HG02610 (cell line): ENCODE measurements around the gene TMEM151A.
"Not testable (repeated sequence)": the region's sequence is repeated elsewhere in the genome, so short reads cannot be mapped to it uniquely, and the experiment has no call there.

Experiments used
- ATAC-seq: cut with Tn5 transposase; IDR thresholded peaks from one replicate; pipeline ENCODE4 v1.9.1; 2021; ENCODE audit warnings: mild to moderate bottlenecking, moderate library complexity; ENCODE audit not compliant: unreplicated experiment

TMEM151A gene

DNA sequence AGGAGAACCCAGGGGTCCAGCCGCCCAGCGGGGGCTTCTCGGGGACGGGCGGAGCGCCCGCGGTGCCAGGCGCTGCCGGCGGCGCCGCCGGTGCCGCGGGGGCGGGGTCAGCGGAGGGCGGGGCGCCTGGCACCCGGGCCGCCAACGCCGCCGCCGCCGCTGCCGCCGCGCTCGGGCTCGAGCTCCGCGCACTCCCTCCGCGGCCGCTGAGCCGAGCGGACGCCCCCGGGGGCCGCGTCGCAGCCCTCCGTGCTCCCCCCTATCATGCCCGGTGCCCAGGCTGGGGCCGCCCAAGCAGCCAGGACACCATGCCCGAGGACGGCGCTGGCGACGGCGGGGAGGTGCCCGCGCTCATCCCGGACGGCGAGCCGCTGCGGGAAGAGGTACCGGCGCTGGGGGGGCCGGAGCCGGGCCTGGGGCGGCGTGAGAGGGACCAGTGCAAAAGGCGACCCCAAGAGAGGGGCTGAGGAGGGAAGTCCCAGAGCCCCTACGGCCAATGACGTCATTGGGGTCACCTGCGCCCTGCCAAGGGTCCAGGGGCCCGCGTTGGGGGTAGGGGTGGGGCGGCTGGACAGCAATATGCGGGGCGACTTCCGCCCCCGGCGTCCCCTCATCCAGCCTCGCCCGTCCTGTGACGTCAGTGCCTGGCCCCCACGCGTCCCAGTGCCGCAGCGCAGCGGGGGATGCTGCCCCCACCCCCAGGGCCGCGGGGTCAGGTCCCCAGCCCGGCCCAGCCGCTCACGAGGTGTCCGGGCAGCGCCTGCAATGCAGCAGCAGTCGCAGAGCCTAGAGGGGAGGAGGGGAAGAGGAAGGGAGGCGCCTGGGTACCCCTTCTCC is at the start of gene TMEM151A:
Gene TMEM151A, plus strand, starts transcription at position 189 of the 837 bp plus-strand sequence. Its CDS starts 120 bp downstream, at position 309.
- no peak for ATAC-seq

DNA sequence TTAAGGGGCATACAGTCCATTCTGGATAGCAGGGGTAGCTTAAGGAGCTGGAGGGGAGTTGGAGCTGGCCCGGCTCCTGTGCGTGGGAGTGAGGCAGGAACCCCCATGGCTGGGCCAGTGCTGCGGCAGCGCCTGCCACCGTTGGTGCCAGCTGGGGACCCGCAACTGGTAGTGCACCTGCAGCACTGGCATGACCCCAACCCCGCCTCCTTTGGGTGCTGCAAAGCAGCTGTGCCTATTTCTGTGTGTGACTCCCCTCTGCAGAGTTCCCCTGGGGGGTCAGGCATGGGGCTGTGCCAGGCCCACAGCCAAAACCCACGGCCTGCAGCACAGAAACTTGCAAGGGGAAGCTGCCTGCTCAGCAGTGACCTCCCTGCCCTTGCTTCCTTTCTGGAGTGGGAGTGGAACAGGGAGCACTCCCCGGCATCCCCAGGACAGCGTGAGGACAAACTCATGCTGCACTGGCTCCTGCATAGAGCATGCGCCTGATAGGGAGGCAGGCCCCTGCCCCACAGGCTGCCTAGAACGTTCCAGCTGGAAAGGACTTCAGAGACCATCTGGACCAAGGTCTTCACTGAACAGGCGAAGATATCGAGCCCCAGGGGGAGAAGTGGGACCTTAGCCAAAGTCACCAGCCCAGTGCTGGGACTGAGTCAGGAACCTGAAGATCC is 49.5 kb upstream of the TMEM151A start:
- ATAC-seq = no peak

DNA sequence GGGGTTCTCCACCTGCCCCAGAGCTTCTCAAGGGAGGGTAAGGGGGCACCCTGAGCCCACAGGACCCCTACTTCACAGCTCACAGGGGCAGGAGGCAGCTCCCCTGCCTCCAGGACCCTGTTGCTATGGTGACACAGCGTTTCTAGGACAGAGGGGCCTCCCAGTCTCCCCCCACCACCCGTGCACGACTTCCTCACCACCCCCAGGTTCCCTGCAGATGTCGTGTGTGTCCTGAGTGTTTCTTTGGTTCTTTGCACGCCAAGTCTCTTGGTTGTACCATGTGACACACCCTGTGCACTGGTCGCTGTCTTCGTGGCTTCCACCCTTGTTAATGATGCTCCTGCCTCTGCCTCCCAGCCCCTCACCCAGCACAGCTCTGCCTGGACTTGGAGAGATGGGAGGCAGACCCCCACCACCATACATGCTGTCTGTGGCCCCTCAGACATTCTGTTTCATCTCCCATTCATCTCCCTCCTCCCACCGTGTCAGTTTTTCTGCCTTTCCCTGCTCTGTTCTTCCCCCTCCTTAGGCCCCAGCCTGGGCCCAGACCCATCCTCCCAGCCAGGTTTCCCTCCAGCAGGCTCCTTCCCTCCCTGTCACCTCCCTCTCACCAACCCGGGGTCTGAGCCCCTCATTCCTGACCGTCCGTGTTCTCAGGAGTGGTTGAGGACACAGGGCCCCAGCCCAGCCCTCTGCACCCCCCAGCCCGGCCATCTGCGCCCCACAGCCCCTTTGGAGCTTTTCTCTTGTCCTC is 47.7 kb upstream of the TMEM151A start:
- no peak for ATAC-seq

DNA sequence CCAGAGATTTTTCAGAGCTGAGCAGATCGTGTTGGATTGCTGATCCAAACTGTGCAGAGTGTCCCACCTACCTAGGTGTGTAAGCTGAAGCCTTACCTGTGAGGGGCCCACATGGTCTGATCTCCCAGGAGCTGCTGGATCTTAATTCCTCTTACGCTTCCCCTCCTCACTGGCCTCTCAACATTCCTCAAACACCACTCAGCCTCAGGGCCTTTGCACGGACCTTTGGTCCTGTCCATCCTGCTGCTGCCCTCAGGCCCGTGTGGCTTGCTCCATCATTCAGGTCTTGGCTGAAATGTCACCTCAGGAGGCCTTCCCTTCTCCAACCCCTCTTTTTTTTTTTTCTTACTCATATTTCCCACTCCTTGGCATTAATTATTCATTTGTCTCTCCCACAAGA is 44.4 kb upstream of the TMEM151A start:
- ATAC-seq = no peak

DNA sequence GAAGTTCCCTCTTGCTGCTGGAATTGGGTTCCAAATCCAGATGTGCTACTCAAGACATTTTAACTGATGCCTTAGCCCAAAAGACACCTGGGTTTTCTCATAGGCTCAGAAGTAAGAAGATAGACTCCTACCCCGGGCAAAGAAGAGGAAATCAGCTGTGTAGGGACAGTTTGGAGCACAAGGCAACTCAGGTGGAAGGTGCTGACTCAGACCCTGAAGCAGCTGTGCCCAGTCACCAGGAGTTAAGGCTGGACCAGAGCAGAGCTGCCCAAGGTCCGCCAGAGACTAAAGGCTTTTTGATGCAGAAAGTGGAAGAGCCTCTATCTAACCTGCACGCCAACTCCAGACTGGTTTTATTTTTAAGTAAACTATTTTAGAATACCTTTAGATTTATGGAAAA is 43.9 kb upstream of the TMEM151A start:
- no peak for ATAC-seq

DNA sequence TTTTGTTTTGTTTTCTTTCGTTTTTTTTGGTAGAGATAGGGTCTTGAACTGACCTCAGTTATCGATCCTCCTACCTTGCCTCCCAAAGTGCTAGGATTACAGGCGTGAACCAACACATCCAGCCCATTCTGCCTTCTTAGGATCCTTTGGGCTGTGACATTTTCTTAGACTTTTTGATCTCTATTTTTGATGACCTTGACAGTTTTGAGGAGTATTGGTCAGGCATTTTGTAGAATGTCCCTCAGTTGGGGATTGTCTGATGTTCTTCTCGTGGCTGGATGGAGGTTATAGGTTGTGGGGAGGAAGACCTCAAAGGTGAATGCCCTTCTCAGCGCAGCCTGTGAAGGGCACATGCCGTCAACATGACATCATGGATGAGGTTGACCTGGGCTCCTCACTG is 42.8 kb upstream of the TMEM151A start:
- no peak for ATAC-seq

DNA sequence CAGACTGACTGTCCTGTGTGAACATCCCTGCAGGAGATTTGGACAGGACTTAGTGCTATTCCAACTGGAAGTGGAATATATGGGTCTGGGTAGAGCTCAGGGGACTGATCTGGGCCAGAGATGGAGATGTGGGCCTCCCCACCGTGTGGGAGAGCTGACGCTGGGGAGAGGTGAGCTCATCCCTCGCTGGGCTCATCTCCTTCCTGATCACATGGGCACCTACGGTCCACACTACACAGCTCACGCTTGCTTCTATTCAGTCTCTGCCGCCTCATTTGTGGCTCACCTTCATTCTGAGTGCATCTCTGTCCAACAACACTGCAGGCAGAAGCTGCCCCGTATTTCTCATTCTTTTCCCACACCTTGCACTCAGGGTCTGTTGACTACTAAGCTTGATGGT is 39.9 kb upstream of the TMEM151A start:
- ATAC-seq = no peak

DNA sequence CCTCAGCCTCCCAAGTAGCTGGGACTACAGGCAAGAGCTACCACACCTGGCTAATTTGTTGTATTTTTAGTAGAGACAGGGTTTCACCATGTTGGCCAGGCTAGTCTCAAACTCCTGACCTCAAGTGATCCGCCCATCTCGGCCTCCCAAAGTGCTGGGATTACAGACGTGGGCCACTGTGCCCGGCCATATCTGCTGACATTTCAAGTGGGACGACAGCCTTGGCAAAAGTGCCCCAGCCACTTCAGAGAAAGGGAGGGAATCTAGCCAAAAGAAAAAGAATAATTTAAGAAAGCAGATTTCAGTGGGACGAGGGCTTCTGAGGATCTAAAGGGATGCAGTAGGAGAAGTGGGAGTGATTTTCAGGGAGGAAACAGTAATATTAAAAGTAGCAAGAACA is 38.6 kb upstream of the TMEM151A start:
- ATAC-seq = not testable (repeated sequence)

DNA sequence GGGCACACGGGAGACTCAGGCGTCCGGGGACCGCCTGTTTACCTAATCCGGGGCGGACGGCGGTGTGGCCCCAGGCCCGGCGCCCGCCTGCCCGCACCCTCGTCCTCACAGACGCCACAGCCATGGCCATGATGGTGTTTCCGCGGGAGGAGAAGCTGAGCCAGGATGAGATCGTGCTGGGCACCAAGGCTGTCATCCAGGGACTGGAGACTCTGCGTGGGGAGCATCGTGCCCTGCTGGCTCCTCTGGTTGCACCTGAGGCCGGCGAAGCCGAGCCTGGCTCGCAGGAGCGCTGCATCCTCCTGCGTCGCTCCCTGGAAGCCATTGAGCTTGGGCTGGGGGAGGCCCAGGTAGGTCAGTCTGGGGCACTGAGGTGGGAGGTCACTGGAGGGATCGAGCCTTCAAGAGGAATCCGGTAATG is 33.2 kb upstream of the TMEM151A start:
- no peak for ATAC-seq

DNA sequence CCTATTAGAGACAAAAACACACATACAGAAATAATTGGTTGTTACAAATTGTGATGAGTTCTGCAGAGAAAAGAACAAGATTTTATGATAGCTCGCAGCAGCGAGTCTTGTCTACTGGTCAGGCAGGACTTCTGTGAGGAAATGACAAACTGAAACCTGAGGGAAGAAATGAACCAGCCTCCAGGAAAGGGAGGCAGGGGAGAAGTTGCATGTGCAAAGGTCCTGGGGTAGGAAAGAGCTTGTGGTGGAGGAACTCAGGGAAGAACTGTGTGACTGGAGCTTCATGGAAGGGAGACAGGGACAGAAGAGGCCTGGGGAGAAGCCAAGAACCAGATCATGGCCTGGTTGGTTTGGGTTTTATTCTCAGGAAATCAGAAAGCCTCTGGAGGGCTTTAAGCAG is 32.5 kb upstream of the TMEM151A start:
- ATAC-seq = no peak

DNA sequence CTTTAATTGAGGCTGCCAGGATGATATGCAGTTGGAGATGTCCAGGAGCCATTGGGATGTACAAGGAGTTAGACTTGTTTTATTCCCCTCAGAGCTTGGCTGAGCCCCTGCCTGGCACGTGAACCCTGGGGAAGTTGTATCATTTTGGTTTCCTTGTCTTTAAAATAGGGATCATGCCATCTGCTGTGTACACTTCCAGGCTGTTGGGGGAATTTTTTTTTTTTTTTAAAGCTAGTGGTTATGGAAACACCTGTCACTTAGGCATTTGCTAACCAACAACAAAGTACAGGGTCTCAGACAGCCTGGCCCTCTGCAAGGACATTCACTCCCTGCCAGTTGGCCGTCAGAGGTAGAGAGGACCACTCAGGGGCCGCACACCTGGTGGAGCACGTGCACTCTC is 31.7 kb upstream of the TMEM151A start:
- ATAC-seq = no peak

DNA sequence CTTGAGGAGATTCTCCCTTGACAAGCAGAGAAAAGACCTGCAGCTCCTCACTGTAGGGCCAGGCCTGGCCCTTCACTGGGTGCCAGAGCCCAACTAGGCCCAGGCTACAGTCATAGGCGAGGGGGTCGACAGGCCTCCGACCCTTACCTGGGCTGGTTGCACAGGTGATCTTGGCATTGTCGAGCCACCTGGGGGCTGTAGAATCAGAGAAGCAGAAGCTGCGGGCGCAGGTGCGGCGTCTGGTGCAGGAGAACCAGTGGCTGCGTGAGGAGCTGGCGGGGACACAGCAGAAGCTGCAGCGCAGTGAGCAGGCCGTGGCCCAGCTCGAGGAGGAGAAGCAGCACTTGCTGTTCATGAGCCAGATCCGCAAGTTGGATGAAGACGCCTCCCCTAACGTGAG is 30.1 kb upstream of the TMEM151A start:
- no peak for ATAC-seq

DNA sequence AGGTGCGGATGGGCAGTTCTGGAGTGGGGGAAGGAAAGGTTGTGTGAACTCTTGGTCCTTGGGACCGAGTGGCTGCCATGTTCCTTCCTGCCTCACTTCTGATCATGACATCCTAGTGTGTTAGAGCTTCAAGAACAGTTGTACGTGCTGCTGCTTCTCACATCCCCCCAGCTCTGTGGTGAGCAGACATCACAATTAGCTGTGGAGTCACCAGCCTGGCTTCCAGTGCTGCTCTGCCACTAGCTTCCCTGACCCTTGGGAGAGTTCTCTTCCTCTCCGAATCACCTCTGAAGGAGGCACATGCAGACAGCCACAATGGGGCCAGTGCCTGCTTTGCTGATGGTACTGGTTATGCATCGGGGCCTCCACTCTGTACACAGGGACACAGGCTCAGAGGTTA is 29.5 kb upstream of the TMEM151A start:
- no peak for ATAC-seq

DNA sequence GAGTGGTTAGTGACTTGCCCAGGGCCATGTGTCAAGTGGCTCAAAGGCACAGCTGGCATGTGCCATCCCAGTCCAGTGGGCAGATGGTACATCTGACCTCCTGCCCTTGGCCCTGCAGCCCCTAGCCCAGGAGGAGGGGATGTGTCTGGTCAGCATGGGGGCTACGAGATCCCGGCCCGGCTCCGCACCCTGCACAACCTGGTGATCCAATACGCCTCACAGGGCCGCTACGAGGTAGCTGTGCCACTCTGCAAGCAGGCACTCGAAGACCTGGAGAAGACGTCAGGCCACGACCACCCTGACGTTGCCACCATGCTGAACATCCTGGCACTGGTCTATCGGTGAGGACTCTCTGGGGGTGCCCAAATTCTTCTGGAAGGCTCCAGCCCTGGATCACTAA is 29.0 kb upstream of the TMEM151A start:
- ATAC-seq = no peak

DNA sequence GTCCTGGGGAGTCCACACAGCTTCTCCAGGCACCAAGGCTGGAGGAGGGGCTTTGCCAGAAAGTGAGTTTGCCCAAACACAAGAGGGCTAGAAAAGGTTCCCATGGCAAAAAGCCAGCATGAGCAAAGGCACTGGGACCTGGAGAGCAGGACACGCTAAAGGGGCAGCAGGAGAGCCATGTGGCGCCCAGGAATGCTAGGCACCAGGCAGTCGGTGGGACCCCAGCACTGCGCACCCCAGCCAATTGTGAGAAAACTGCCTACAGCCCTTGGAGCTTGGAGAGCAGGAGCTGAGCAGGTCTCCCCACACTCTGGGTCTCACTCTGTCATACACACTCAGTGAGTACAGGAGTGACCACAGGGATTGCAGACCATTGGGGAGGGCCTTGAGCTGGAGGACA is 28.5 kb upstream of the TMEM151A start:
- no peak for ATAC-seq

DNA sequence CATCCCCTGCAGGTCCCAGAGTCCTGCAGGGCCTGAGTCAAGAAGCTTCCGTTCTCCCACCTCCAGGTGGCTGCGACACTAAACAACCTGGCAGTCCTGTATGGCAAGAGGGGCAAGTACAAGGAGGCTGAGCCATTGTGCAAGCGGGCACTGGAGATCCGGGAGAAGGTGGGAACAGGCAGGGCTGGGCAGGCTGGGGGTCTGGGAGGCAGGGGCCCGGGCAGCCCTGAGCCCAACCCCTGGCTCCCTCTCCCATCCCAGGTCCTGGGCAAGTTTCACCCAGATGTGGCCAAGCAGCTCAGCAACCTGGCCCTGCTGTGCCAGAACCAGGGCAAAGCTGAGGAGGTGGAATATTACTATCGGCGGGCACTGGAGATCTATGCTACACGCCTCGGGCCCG is 27.9 kb upstream of the TMEM151A start:
- no peak for ATAC-seq

DNA sequence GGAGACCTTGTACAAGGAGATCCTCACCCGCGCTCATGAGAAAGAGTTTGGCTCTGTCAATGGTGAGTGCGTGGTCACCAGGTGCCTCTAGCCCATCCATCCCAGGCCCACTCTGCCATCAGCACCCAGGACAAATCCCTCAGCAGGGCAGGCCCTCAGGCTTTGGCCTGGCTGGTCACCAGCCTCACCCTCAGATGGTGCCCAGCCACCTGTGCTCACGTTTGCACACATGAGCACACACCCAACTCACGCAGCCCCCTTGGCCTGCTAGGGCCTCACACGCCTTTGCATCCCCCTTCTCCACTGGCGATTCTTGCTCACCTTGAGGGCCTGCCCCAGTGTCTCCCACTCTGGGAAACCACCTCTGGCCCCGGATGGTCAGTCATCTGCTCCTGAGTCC is 27.3 kb upstream of the TMEM151A start:
- no peak for ATAC-seq

DNA sequence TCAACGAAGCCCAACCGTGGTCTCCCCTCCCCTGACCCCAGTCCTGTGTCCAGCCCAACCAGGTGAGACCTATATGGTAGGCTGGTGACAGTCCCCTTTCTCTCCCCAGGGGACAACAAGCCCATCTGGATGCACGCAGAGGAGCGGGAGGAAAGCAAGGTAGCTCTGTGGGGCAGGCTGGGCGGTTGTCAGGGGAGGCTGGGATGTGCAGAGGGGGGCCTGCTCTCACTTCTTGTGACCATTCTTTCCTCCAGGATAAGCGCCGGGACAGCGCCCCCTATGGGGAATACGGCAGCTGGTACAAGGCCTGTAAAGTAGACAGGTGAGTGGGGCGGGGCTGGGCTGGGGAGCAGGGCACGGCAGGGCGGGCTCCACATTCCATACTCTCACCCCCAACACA is 26.8 kb upstream of the TMEM151A start:
- no peak for ATAC-seq

DNA sequence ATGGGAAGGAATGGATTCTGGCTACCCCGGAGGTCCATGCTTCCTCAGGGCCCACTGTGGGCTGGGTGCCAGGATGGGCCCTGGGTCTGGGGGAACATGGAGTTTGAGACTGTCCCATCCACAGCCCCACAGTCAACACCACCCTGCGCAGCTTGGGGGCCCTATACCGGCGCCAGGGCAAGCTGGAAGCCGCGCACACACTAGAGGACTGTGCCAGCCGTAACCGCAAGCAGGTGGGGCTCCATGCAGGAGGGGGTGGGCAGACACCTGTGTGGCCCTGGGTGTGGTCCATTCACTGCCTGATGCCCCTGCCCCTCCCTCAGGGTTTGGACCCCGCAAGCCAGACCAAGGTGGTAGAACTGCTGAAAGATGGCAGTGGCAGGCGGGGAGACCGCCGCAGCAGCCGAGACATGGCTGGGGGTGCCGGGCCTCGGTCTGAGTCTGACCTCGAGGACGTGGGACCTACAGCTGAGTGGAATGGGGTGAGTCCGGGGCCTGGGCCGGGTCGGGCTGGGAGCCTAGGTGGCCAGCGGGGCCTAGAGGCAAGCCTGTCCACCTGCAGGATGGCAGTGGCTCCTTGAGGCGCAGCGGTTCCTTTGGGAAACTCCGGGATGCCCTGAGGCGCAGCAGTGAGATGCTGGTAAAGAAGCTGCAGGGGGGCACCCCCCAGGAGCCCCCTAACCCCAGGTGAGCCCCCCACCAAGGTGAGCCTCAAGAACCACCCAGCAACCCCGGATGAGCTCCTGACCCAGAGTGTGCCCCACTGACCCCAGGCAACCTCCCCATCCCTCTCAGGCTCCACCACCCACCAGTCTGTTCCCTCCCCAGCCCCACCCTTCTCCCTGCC is 25.9 kb upstream of the TMEM151A start:
- ATAC-seq = no peak

DNA sequence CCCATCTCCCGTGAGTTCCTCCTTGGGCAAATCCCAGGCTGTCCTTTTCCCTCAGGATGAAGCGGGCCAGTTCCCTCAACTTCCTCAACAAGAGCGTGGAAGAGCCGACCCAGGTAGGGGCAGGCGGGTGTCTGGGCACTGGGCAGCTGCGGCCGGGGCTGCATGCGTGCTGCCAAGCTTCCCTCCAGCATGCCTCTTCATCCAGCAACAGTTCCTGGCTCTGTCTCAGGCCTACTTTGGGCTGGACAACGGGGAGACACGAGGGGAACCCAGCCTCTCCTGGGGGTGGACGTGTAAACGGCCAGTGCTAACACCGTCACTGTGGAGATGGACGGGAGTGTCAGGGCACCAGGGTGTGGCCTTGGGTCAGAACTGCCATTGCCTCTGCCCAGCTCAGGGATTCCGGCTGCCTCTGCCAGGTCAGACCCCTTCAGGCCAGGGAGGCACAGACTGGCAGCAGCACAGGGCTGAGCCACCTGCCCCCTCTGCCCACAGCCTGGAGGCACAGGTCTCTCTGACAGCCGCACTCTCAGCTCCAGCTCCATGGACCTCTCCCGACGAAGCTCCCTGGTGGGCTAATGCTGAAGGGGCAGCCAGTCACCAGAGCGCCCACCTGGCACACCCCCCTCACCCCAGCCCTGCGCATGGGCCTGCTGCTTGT is 25.2 kb upstream of the TMEM151A start:
- no peak for ATAC-seq
